Vagina (tissue), 2 donors: ENCODE data around the gene ODAD3. TPM values are rescaled to one million over a fixed set of nuclear protein-coding genes. Genes with fewer than 3 reads are reported as not detected.

Source experiments
- DNase-seq, 2 donors: peaks; one replicate each; pipeline ENCODE4 v3.0.0-alpha.2; 2017; ENCODE audit errors: extremely low spot score in 2 of 2
- H3K27ac ChIP-seq: fragments of 200-600 bp; sonication (generic); one replicate; pipeline ENCODE4 v1.5.1; 2019
- H3K27me3 ChIP-seq: fragments of 200-600 bp; sonication (generic); one replicate; pipeline ENCODE4 v1.5.1; 2019
- H3K36me3 ChIP-seq, 2 donors: fragments of 200-600 bp; sonication (generic); one replicate each; pipeline ENCODE4 v1.5.1; 2017 to 2019
- H3K4me1 ChIP-seq: fragments of 200-600 bp; sonication (generic); one replicate; pipeline ENCODE4 v1.5.1; 2019
- H3K4me3 ChIP-seq, 2 donors: fragments of 200-600 bp; sonication (generic); 1 replicate in 1 of 2; 2 replicates in 1 of 2; pipeline ENCODE4 v1.5.1; 2016 to 2019
- H3K9me3 ChIP-seq: fragments of 200-600 bp; sonication (generic); one replicate; pipeline ENCODE4 v1.5.1; 2019
- POLR2A ChIP-seq, 2 donors: fragments of 450-650 bp; IDR thresholded peaks; one replicate each; pipeline ENCODE4 v1.6.1; 2017; ENCODE audit warnings: antibody characterized with exemption in 2 of 2, mild to moderate bottlenecking in 2 of 2, moderate library complexity in 2 of 2
- POLR2AphosphoS5 ChIP-seq, 2 donors: sonication (generic); formaldehyde crosslinking; IDR thresholded peaks; one replicate each; pipeline ENCODE4 v1.9.0; 2017; ENCODE audit warnings: antibody characterized with exemption in 2 of 2, mild to moderate bottlenecking in 2 of 2, low read depth in 1 of 2; ENCODE audit not compliant: insufficient read depth in 1 of 2
- intact Hi-C: fragments of 100-400 bp; cut with DNase I; formaldehyde crosslinking; loops from one replicate; pipeline ENCODE4 v1.15.1; 2023
- total RNA-seq: library from RNA; depleted of rRNA; stranded (reverse); fragments of >200 nt; gene quantifications from one replicate; pipeline ENCODE4 v1.2.3, GENCODE V29; 2016
- TF ChIP-seq, protein P1 (sequence below), 3 experiments: fragments of 450-650 bp in 2 of 3; fragments of 200-600 bp in 1 of 3; sonication (generic) in 1 of 3; IDR thresholded peaks; one replicate each; pipeline ENCODE4 v1.5.1; 2017 to 2019; ENCODE audit warnings: antibody characterized with exemption in 3 of 3, mild to moderate bottlenecking in 2 of 3, moderate library complexity in 2 of 3

The ODAD3 gene
- total RNA-seq, 1 donor from 2014 or later, result not detected

DNA sequence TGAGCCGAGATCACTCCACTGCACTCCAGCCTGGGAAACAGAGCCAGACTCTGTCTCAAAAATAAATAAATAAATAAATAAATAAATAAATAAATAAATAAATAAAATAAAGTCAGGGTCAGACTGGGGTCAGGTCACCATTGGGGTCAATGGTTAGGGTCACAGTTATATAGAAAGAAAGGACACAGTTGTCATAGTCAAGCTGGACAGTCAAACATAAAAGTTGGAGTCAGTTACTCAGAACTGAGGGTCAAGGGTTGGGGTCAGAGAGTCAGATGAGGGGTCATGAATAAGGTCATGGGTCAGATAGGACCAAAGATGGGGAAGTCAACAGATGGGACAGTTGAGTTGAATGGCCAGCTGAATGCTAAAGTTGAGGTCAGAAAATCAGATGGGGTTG, 34.1 kb downstream of the ODAD3 start:
- intact Hi-C loops, result no loop called here
- TF ChIP-seq POLR2A (IDR thresholded peaks at IDR 0.05), result no peak
- TF ChIP-seq, protein P1, sequence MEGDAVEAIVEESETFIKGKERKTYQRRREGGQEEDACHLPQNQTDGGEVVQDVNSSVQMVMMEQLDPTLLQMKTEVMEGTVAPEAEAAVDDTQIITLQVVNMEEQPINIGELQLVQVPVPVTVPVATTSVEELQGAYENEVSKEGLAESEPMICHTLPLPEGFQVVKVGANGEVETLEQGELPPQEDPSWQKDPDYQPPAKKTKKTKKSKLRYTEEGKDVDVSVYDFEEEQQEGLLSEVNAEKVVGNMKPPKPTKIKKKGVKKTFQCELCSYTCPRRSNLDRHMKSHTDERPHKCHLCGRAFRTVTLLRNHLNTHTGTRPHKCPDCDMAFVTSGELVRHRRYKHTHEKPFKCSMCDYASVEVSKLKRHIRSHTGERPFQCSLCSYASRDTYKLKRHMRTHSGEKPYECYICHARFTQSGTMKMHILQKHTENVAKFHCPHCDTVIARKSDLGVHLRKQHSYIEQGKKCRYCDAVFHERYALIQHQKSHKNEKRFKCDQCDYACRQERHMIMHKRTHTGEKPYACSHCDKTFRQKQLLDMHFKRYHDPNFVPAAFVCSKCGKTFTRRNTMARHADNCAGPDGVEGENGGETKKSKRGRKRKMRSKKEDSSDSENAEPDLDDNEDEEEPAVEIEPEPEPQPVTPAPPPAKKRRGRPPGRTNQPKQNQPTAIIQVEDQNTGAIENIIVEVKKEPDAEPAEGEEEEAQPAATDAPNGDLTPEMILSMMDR (IDR thresholded peaks at IDR 0.05), result no peak
- no peak overlapping the region for H3K4me3 ChIP-seq
- DNase-seq, result no peak
- no peaks in the 10 kb centered on the region for H3K27me3 ChIP-seq
- no peak overlapping the region for H3K27ac ChIP-seq
- H3K9me3 ChIP-seq, result no peaks in the 10 kb centered on the region
- H3K4me1 ChIP-seq, result no peaks in the 10 kb centered on the region
- H3K36me3 ChIP-seq, result peaks cover 0 to 4% of the 10 kb centered on the region in 2 donors

DNA sequence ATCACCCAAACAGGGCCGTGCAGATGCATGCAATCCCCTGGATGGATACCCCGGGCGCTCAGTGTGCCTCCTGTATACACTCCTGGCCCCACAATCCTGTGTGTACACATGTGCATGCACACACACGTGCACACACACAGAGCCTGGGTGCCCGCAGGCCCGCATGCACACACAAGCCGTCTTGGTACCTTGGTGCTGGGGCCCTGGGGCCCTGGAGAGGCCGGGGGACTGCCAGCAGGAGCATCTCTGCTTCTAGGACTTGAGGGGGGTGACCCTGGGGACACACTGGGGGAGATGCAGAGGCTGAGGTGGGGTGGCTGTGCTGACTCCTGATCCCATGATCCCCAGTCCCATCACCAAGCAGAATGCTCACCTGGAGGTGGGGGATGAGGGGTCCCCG, 35.3 kb downstream of the ODAD3 start:
- TF ChIP-seq POLR2AphosphoS5 (IDR thresholded peaks at IDR 0.05; ENCODE audit: insufficient read depth in 1 of 2, low read depth in 1 of 2) (no peak), POLR2A (IDR thresholded peaks at IDR 0.05) (no peak)
- TF ChIP-seq, protein P1 (IDR thresholded peaks at IDR 0.05), result no peak
- H3K4me3 ChIP-seq, result no peak overlapping the region
- intact Hi-C loops, result no loop called here
- no peaks in the 10 kb centered on the region for H3K27me3 ChIP-seq
- H3K36me3 ChIP-seq, result peaks cover 0 to 4% of the 10 kb centered on the region in 2 donors
- H3K27ac ChIP-seq, result no peak overlapping the region
- H3K4me1 ChIP-seq, result no peaks in the 10 kb centered on the region
- no peaks in the 10 kb centered on the region for H3K9me3 ChIP-seq
- no peak for DNase-seq

DNA sequence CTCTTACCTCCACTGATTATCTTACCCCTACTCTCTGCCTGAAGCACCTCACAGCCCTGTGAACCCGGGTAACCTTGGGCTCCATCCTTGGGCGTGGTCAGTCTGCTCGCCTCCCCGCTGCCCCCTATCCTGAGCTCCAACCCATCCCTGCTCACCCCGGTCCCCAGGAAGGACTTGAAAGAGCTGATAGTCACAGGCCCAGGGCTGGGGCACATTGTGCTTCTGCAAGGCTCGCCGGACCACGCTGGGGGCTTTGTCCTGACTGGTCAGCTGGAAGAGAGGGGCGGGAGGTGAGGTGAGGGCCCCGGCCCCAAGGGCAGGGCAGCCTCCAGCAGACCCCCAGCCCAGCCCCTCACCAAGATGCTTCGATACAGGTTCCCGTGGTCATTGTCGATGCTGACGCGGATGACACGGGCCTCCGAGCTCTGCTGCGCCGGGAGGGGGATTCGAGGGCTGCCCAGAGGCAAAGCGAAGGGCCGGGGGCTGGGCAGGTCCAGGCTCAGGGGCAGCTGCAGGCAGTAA, 37.8 kb downstream of the ODAD3 start:
- TF ChIP-seq, protein P1 (IDR thresholded peaks at IDR 0.05), result no peak
- no peak for TF ChIP-seq POLR2A (IDR thresholded peaks at IDR 0.05)
- TF ChIP-seq POLR2AphosphoS5 (IDR thresholded peaks at IDR 0.05; ENCODE audit: insufficient read depth in 1 of 2, low read depth in 1 of 2), result no peak
- DNase-seq, result no peak
- Histone ChIP-seq H3K9me3 (no peaks in the 10 kb centered on the region), H3K27me3 (no peaks in the 10 kb centered on the region), H3K36me3 (peaks cover 0 to 4% of the 10 kb centered on the region in 2 donors), H3K4me1 (no peaks in the 10 kb centered on the region), H3K4me3 (no peak overlapping the region), H3K27ac (no peak overlapping the region)
- intact Hi-C loops, result no loop called here

DNA sequence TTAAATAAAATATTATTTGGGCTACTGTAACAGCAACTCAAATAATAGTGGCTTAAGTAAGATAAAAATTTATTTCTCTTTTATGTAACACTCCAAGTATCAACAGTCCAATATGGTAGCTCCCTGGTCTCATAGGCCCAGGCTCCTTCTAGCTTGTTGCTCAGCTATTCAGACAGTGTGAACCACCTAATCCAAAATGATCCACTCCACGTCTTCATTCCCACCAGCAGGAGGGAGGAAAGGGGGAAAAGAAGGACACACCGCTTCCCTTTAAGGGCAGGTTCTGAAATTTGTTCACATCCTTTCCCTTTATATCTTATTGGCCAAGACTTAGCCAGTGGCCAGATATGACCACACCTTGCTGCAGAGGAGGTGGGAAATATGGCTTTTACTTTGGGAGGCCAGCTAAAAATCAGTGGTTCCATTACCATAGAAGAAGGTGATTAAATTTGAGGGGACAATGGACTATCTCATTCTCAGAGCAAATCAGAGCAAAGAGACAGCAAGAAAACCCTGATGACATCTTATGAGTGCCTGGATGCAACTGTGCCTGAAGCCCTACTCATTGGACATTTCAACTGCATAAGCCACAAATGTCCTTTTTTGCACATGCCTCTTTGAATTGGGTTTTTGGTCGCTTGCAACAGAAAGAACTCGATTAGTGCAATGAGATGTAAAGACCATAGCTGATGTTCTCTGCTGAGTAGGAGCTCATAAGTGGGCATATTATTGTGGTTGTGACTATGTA, 43.8 kb downstream of the ODAD3 start:
- TF ChIP-seq, protein P1 (IDR thresholded peaks at IDR 0.05), result no peak
- TF ChIP-seq POLR2AphosphoS5 (IDR thresholded peaks at IDR 0.05; ENCODE audit: insufficient read depth in 1 of 2, low read depth in 1 of 2) (no peak), POLR2A (IDR thresholded peaks at IDR 0.05) (no peak)
- H3K4me3 ChIP-seq, result no peak overlapping the region
- no peak overlapping the region for H3K27ac ChIP-seq
- no peak for DNase-seq
- intact Hi-C loops, result no loop called here
- no peaks in the 10 kb centered on the region for H3K4me1 ChIP-seq
- H3K36me3 ChIP-seq, result no peaks in the 10 kb centered on the region
- H3K9me3 ChIP-seq, result no peaks in the 10 kb centered on the region
- H3K27me3 ChIP-seq, result no peaks in the 10 kb centered on the region

DNA sequence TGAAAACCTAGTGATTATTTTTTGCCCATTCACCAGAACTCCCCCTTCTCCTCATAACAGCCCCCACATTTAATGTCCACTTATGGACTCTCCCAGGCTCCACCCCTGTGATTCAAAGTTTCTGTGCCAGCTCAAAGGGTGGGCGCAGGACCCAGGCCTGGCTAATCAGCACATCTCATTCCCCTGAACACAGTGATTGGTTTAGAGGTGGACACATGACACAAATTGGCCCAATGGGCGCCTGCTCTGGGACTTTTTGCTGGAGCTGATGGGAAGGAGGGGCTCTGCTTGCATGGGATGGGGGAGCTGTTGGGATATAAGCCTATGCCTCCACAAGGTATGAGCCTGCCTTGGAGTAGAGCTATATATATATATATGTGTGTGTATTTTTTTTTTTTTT, 44.6 kb downstream of the ODAD3 start:
- H3K36me3 ChIP-seq, result no peaks in the 10 kb centered on the region
- H3K4me1 ChIP-seq, result no peaks in the 10 kb centered on the region
- DNase-seq, result no peak
- H3K4me3 ChIP-seq, result no peak overlapping the region
- H3K27me3 ChIP-seq, result no peaks in the 10 kb centered on the region
- intact Hi-C loops, result no loop called here
- no peaks in the 10 kb centered on the region for H3K9me3 ChIP-seq
- no peak overlapping the region for H3K27ac ChIP-seq
- TF ChIP-seq, protein P1 (IDR thresholded peaks at IDR 0.05), result no peak
- TF ChIP-seq POLR2AphosphoS5 (IDR thresholded peaks at IDR 0.05; ENCODE audit: insufficient read depth in 1 of 2, low read depth in 1 of 2) (no peak), POLR2A (IDR thresholded peaks at IDR 0.05) (no peak)
